WTC11 (cell line): Measurements from ENCODE around the gene COL13A1. TPM values are rescaled to one million over a fixed set of nuclear protein-coding genes. Genes with fewer than 3 reads are reported as not detected.

ENCODE experiments used
- ATAC-seq: fragments of 200-7000 bp; cut with Tn5 transposase; 2 replicates; pipeline ENCODE4 v1.10.0; 2021; ENCODE audit warnings: mild to moderate bottlenecking, moderate library complexity
- CTCF ChIA-PET: fragments of 300-600 bp; sonication (Branson Sonifier 250); formaldehyde crosslinking; loops from one replicate; lab custom pipeline; 2021; ENCODE audit warnings: antibody characterized with exemption; lab: Charles Lee
- POLR2A ChIA-PET: fragments of 350-600 bp; sonication (Branson Sonifier 250); formaldehyde crosslinking; loops from one replicate; lab custom pipeline; 2021; ENCODE audit warnings: antibody characterized with exemption; lab: Charles Lee
- DNase-seq: peaks from one replicate; pipeline ENCODE4 v3.0.0; 2021; ENCODE audit warnings: low spot score
- H3K27ac Mint-ChIP-seq: 2 replicates; pipeline ENCODE4 v1.8.0; 2021; ENCODE audit warnings: mixed read lengths
- H3K27me3 Mint-ChIP-seq: 2 replicates; pipeline ENCODE4 v1.8.0; 2021; ENCODE audit warnings: low read depth, mild to moderate bottlenecking, moderate library complexity, mixed read lengths
- H3K36me3 Mint-ChIP-seq: 2 replicates; pipeline ENCODE4 v1.8.0; 2021; ENCODE audit warnings: mixed read lengths
- H3K4me1 Mint-ChIP-seq: 2 replicates; pipeline ENCODE4 v1.8.0; 2022; ENCODE audit warnings: mixed read lengths
- H3K4me3 Mint-ChIP-seq: 2 replicates; pipeline ENCODE4 v1.8.0; 2021; ENCODE audit warnings: mild to moderate bottlenecking, moderate library complexity, mixed read lengths
- H3K9me3 Mint-ChIP-seq: 2 replicates; pipeline ENCODE4 v1.8.0; 2021; ENCODE audit warnings: mixed read lengths
- ARID4B ChIP-seq: sonication (generic); formaldehyde crosslinking; IDR thresholded peaks from 2 replicates; pipeline ENCODE4 v1.8.0; 2023; ENCODE audit warnings: missing genetic modification reagents, mild to moderate bottlenecking, borderline replicate concordance
- ATF2 ChIP-seq: sonication (generic); formaldehyde crosslinking; IDR thresholded peaks from 2 replicates; pipeline ENCODE4 v1.8.1; 2022; ENCODE audit warnings: low read depth, missing genetic modification reagents, borderline replicate concordance
- ATF6 ChIP-seq: sonication (generic); formaldehyde crosslinking; IDR thresholded peaks from 2 replicates; pipeline ENCODE4 v1.8.1; 2023; ENCODE audit warnings: mild to moderate bottlenecking, missing genetic modification reagents
- ERG ChIP-seq: fragments of 250-450 bp; sonication (Bioruptor Pico); IDR thresholded peaks from 2 replicates; pipeline ENCODE4 v1.8.0; 2021; ENCODE audit warnings: mild to moderate bottlenecking
- FOXJ3 ChIP-seq: sonication (generic); formaldehyde crosslinking; IDR thresholded peaks from 2 replicates; pipeline ENCODE4 v1.9.0; 2021; ENCODE audit warnings: missing genetic modification reagents, mild to moderate bottlenecking, borderline replicate concordance
- GABPB1 ChIP-seq: sonication (generic); formaldehyde crosslinking; IDR thresholded peaks from 2 replicates; pipeline ENCODE4 v1.8.1; 2023; ENCODE audit warnings: mild to moderate bottlenecking, missing genetic modification reagents
- IRF1 ChIP-seq: sonication (generic); formaldehyde crosslinking; IDR thresholded peaks from 2 replicates; pipeline ENCODE4 v1.8.0; 2023; ENCODE audit warnings: missing genetic modification reagents
- JAZF1 ChIP-seq: fragments of 250-450 bp; sonication (Bioruptor Pico); IDR thresholded peaks from 2 replicates; pipeline ENCODE4 v1.9.0; 2021; ENCODE audit warnings: moderate library complexity, mild to moderate bottlenecking, inconsistent platforms
- MAX ChIP-seq: sonication (generic); formaldehyde crosslinking; IDR thresholded peaks from 2 replicates; pipeline ENCODE4 v1.8.0; 2022; ENCODE audit warnings: mild to moderate bottlenecking, missing genetic modification reagents
- MXD4 ChIP-seq: fragments of 250-450 bp; sonication (Bioruptor Pico); IDR thresholded peaks from 2 replicates; pipeline ENCODE4 v1.8.0; 2021; ENCODE audit warnings: mild to moderate bottlenecking, moderate library complexity, borderline replicate concordance
- MYBL2 ChIP-seq: sonication (generic); formaldehyde crosslinking; IDR thresholded peaks from 2 replicates; pipeline ENCODE4 v1.8.1; 2023; ENCODE audit warnings: mild to moderate bottlenecking, moderate library complexity, missing genetic modification reagents
- NR1H2 ChIP-seq: sonication (generic); formaldehyde crosslinking; IDR thresholded peaks from 2 replicates; pipeline ENCODE4 v1.9.0; 2021; ENCODE audit warnings: mild to moderate bottlenecking, moderate library complexity, missing genetic modification reagents
- PREB ChIP-seq: sonication (generic); formaldehyde crosslinking; IDR thresholded peaks from 2 replicates; pipeline ENCODE4 v1.8.1; 2022; ENCODE audit warnings: mild to moderate bottlenecking, missing genetic modification reagents, moderate library complexity, borderline replicate concordance
- TEAD1 ChIP-seq: sonication (generic); formaldehyde crosslinking; IDR thresholded peaks from 2 replicates; pipeline ENCODE4 v1.8.0; 2022; ENCODE audit warnings: mild to moderate bottlenecking, missing genetic modification reagents
- ZBTB21 ChIP-seq: sonication (generic); formaldehyde crosslinking; IDR thresholded peaks from 2 replicates; pipeline ENCODE4 v1.8.1; 2023; ENCODE audit warnings: mild to moderate bottlenecking, missing genetic modification reagents, borderline replicate concordance
- ZNF121 ChIP-seq: sonication (generic); formaldehyde crosslinking; IDR thresholded peaks from 2 replicates; pipeline ENCODE4 v1.8.0; 2023; ENCODE audit warnings: missing genetic modification reagents
- ZNF416 ChIP-seq: fragments of 250-450 bp; sonication (Bioruptor Pico); IDR thresholded peaks from 2 replicates; pipeline ENCODE4 v1.9.0; 2021; ENCODE audit warnings: mild to moderate bottlenecking, inconsistent platforms
- total RNA-seq: library from RNA; stranded (reverse); gene quantifications from 3 replicates; pipeline ENCODE4 v1.2.3, GENCODE V29; 2021
- TF ChIP-seq, protein P1 (sequence below): fragments of 250-450 bp; sonication (Bioruptor Pico); IDR thresholded peaks from 2 replicates; pipeline ENCODE4 v1.9.0; 2021; ENCODE audit warnings: mild to moderate bottlenecking

The COL13A1 gene
- total RNA-seq, 1 experiment from 2014 or later, result 7.1 TPM

DNA sequence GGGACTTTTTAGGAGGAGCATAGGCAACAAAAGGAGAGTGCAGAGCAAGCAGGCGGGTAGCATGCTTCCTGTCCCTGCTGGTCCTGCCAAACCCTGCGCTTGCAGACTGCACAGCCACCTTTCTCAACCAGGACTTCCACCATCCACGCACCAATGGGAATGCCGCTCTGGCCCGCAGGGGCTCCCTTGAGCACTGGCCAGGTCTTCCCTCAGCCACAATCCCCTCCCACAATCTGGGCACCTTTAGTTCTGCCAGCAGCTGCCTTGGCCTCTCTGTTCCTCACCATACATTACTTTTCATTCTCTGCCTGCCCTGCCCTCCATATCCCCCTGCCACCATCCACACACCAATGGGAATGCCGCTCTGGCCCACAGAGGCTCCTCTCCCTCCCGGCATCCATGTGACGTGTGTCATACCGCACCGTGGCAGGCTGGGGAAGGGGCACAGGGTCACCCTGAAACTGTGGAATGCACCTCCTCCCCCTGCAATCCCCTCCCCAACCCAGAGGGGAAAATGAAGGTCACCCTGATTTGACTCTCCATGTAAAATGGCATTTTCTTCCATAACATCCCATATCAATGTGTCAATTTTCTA lies 153.6 kb downstream of the COL13A1 start:
- H3K36me3 Mint-ChIP-seq, result no peaks in the 10 kb centered on the region
- CTCF ChIA-PET, result interaction anchor here (0.9 to 4.1 kb wide), 2 partner anchors 168 to 191 kb away, joined by 3 to 18 read pairs; partner anchors contain the start of gene TYSND1
- H3K4me3 Mint-ChIP-seq, result no peak overlapping the region
- peaks cover 10% of the 10 kb centered on the region for H3K27me3 Mint-ChIP-seq
- TF ChIP-seq ZNF121 (no peak), GABPB1 (CRISPR knock-in tag) (no peak), ZBTB21 (CRISPR knock-in tag) (no peak), ERG (CRISPR knock-in tag) (no peak), MYBL2 (CRISPR knock-in tag) (no peak), ZNF416 (CRISPR knock-in tag) (no peak)
- POLR2A ChIA-PET, result no interaction called here
- H3K4me1 Mint-ChIP-seq, result peaks cover 18% of the 10 kb centered on the region
- peak; percentile 16 for DNase-seq
- ATAC-seq, result peak; percentile 65
- H3K9me3 Mint-ChIP-seq, result no peaks in the 10 kb centered on the region
- no peak overlapping the region; the same call in 1 of the 2 replicates for H3K27ac Mint-ChIP-seq

GRCh38 chr10:69955897-69956740 lies 154.4 kb downstream of the COL13A1 start:
- H3K4me1 Mint-ChIP-seq, result peaks cover 18% of the 10 kb centered on the region
- peak; percentile 1 for DNase-seq
- CTCF ChIA-PET, result interaction anchor here (4.1 kb wide), 2 partner anchors 40 to 169 kb away, joined by 18 to 75 read pairs; no protein-coding TSS in a partner anchor
- ATAC-seq, result no peak
- no peaks in the 10 kb centered on the region for H3K9me3 Mint-ChIP-seq
- no peak overlapping the region for H3K4me3 Mint-ChIP-seq
- H3K27ac Mint-ChIP-seq, result no peak overlapping the region
- no peaks in the 10 kb centered on the region for H3K36me3 Mint-ChIP-seq
- POLR2A ChIA-PET, result no interaction called here
- H3K27me3 Mint-ChIP-seq, result peaks cover 10% of the 10 kb centered on the region
- TF ChIP-seq TEAD1 (CRISPR knock-in tag) (no peak), MXD4 (CRISPR knock-in tag) (no peak), FOXJ3 (CRISPR knock-in tag) (no peak), ERG (CRISPR knock-in tag) (no peak), PREB (CRISPR knock-in tag) (no peak), ARID4B (CRISPR knock-in tag) (no peak), JAZF1 (no peak), MAX (no peak), ATF2 (CRISPR knock-in tag) (no peak), ATF6 (no peak), NR1H2 (no peak), MYBL2 (CRISPR knock-in tag) (no peak), IRF1 (CRISPR knock-in tag) (no peak)
- TF ChIP-seq, protein P1, sequence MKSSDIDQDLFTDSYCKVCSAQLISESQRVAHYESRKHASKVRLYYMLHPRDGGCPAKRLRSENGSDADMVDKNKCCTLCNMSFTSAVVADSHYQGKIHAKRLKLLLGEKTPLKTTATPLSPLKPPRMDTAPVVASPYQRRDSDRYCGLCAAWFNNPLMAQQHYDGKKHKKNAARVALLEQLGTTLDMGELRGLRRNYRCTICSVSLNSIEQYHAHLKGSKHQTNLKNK (CRISPR knock-in tag), result no peak
